Measurements from ENCODE around the gene DYDC2. TPM values are rescaled to one million over a fixed set of nuclear protein-coding genes. Genes with fewer than 3 reads are reported as not detected.

DYDC2 gene
- total RNA-seq, 1 experiment from 2014 or later: 2.8 TPM

DNA sequence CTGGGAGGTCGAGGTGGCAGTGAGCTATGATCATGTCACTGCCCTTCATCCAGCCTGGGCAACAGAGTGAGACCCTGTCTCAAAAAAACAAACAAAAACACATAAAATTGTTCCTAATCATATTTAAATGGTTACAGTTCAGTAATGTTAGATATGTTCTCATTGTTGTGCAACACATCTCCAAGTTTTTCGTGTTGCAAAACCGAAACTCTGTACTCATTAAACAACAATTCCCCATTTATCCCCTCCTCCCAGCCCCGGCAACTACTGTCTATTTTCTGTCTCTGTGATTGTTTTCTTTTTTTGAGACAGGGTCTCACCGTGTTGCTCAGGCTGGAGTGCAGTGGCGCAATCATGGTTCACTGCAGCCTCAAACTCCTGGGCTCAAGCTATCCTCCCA lies 35.7 kb downstream of the DYDC2 start:
- H3K18ac ChIP-seq (ENCODE audit: insufficient read length, low read depth, low read length): no peak overlapping the region
- H3K4ac ChIP-seq (ENCODE audit: low read depth, low read length): no peak overlapping the region
- H3K4me2 ChIP-seq (ENCODE audit: insufficient read depth, insufficient read length, low read length): no peak overlapping the region
- H3K79me1 ChIP-seq (ENCODE audit: insufficient read depth, low read depth, low read length, poor library complexity, severe bottlenecking): no peaks in the 10 kb centered on the region
- no peaks in the 10 kb centered on the region for H3K4me1 ChIP-seq (ENCODE audit: insufficient read depth, low read length)
- no peak overlapping the region for H2BK5ac ChIP-seq (ENCODE audit: insufficient read length, low read length)
- H3K4me3 Mint-ChIP-seq: no peak overlapping the region
- H3K27ac ChIP-seq (ENCODE audit: insufficient read length, low read depth, low read length): no peak overlapping the region
- H3K27me3 ChIP-seq (ENCODE audit: insufficient read depth, low read length): no peaks in the 10 kb centered on the region
- H4K5ac ChIP-seq (ENCODE audit: insufficient read length, low read depth, low read length): no peak overlapping the region
- H4K20me1 ChIP-seq (ENCODE audit: control insufficient read depth, insufficient read depth, insufficient read length): no peaks in the 10 kb centered on the region
- no CpG with 5 or more reads among the region's 6 CpGs for WGBS (ENCODE audit: extremely low coverage, insufficient read length, low lambda C conversion rate)
- H3K56ac ChIP-seq (ENCODE audit: insufficient read length, low read depth, low read length): no peak overlapping the region
- H2BK12ac ChIP-seq (ENCODE audit: insufficient read length, low read depth, low read length): no peak overlapping the region
- TF ChIP-seq, protein P1, sequence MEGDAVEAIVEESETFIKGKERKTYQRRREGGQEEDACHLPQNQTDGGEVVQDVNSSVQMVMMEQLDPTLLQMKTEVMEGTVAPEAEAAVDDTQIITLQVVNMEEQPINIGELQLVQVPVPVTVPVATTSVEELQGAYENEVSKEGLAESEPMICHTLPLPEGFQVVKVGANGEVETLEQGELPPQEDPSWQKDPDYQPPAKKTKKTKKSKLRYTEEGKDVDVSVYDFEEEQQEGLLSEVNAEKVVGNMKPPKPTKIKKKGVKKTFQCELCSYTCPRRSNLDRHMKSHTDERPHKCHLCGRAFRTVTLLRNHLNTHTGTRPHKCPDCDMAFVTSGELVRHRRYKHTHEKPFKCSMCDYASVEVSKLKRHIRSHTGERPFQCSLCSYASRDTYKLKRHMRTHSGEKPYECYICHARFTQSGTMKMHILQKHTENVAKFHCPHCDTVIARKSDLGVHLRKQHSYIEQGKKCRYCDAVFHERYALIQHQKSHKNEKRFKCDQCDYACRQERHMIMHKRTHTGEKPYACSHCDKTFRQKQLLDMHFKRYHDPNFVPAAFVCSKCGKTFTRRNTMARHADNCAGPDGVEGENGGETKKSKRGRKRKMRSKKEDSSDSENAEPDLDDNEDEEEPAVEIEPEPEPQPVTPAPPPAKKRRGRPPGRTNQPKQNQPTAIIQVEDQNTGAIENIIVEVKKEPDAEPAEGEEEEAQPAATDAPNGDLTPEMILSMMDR (conservative IDR thresholded peaks at IDR 0.05): no peak
- no peaks in the 10 kb centered on the region for H3K79me2 ChIP-seq (ENCODE audit: insufficient read depth, low read length)
- no peaks in the 10 kb centered on the region for H3K4me1 Mint-ChIP-seq
- no peak overlapping the region for H3T11ph ChIP-seq (ENCODE audit: low read length)
- no peak overlapping the region for H2BK120ac ChIP-seq (ENCODE audit: low read depth, low read length, poor library complexity, severe bottlenecking)
- H4K8ac ChIP-seq (replicated peaks; ENCODE audit: insufficient read length, low read depth, low read length): no peak overlapping the region
- peaks cover 9% of the 10 kb centered on the region for H3K27me3 Mint-ChIP-seq (ENCODE audit: low read depth)
- H3K9ac ChIP-seq (ENCODE audit: extremely low read depth, insufficient read length, low read length): no peak overlapping the region
- no peaks in the 10 kb centered on the region for H3K36me3 Mint-ChIP-seq (ENCODE audit: insufficient read depth in 1 of 3, low read depth in 3 of 3)
- DNase-seq: no peak
- no peaks in the 10 kb centered on the region for H3K9me3 ChIP-seq (ENCODE audit: control insufficient read depth, low read depth, low read length)
- no peak overlapping the region for H2AK5ac ChIP-seq (ENCODE audit: insufficient read length, low read length)
- H3K27ac Mint-ChIP-seq: no peak overlapping the region; a peak in 1 of 7 replicates
- no peak overlapping the region for H3K14ac ChIP-seq (ENCODE audit: insufficient read depth, low read length)
- no peaks in the 10 kb centered on the region for H3K23me2 ChIP-seq (ENCODE audit: insufficient read length, low read depth, low read length, poor library complexity, severe bottlenecking)
- H2AFZ ChIP-seq (ENCODE audit: low read length): no peak overlapping the region
- H2BK20ac ChIP-seq (ENCODE audit: low read depth, low read length, poor library complexity, severe bottlenecking): no peak overlapping the region
- H3K23ac ChIP-seq (ENCODE audit: insufficient read length, low read depth, low read length): no peak overlapping the region
- H3K9me3 Mint-ChIP-seq: 0 out of 5 replicates have a peak, but pooled peaks cover 0 to 4% of the 10 kb centered on the region in 2 experiments
- no peak overlapping the region for H4K91ac ChIP-seq (ENCODE audit: insufficient read length, low read depth, low read length)
- no peak overlapping the region for H2BK15ac ChIP-seq (ENCODE audit: low read depth, low read length)
